B cell (primary cell): ENCODE measurements around the gene GRAMD1C. TPM values are rescaled to one million over a fixed set of nuclear protein-coding genes. Genes with fewer than 3 reads are reported as not detected.

ENCODE experiments used
- ATAC-seq: fragments of 200-7000 bp; cut with Tn5 transposase; one replicate; pipeline ENCODE4 v1.10.0; 2021; ENCODE audit warnings: low read depth, mild to moderate bottlenecking, moderate number of reproducible peaks, moderate library complexity
- CTCF ChIA-PET: fragments of 350-600 bp; sonication (Branson Sonifier 250); formaldehyde crosslinking; loops from one replicate; lab custom pipeline; 2021; ENCODE audit warnings: antibody characterized with exemption, inconsistent platforms; lab: Charles Lee
- POLR2A ChIA-PET: fragments of 350-600 bp; sonication (Branson Sonifier 250); formaldehyde crosslinking; loops from one replicate; lab custom pipeline; 2021; ENCODE audit warnings: antibody characterized with exemption; lab: Charles Lee
- DNase-seq: peaks from one replicate; pipeline ENCODE4 v3.0.0; 2013
- H2AFZ ChIP-seq: 2 replicates; pipeline ENCODE4 v1.6.1; 2012; ENCODE audit warnings: mild to moderate bottlenecking, low read depth, low read length; ENCODE audit not compliant: insufficient read depth, poor library complexity, severe bottlenecking
- H3K27ac ChIP-seq, 2 donors: 1 replicate in 1 of 2; 2 replicates in 1 of 2; pipeline ENCODE4 v1.5.1; 2012 to 2013; ENCODE audit warnings: low read length in 2 of 2, mild to moderate bottlenecking in 2 of 2, moderate library complexity in 1 of 2
- H3K27me3 ChIP-seq, 4 experiments: fragments of 200-600 bp in 1 of 4; sonication (generic) in 1 of 4; replicated peaks in 1 of 4; 1 replicate in 2 of 4; 2 replicates in 2 of 4; pipeline versions ENCODE4 v1.6.1 to v1.7.0; 2013 to 2016; ENCODE audit warnings: low read length in 3 of 4, mild to moderate bottlenecking in 2 of 4, mixed read lengths in 1 of 4, moderate library complexity in 1 of 4; ENCODE audit not compliant: insufficient read depth in 4 of 4, control insufficient read depth in 3 of 4; ENCODE audit errors: control extremely low read depth in 1 of 4
- H3K36me3 ChIP-seq, 2 experiments: replicated peaks in 1 of 2; 1 replicate in 1 of 2; 2 replicates in 1 of 2; pipeline versions ENCODE4 v1.6.1 to v1.7.1; 2013; ENCODE audit warnings: low read length in 1 of 2; ENCODE audit not compliant: insufficient read depth in 2 of 2, control insufficient read depth in 1 of 2; ENCODE audit errors: control extremely low read depth in 1 of 2, extremely low read depth in 1 of 2
- H3K4me1 ChIP-seq, 2 donors: fragments of 200-600 bp in 1 of 2; sonication (generic) in 1 of 2; 1 replicate in 1 of 2; 2 replicates in 1 of 2; pipeline versions ENCODE4 v1.5.1 to v1.6.1; 2013 to 2017; ENCODE audit warnings: low read length in 2 of 2; ENCODE audit not compliant: control insufficient read depth in 2 of 2, insufficient read depth in 2 of 2
- H3K4me2 ChIP-seq: replicated peaks from 2 replicates; pipeline ENCODE3; 2012; ENCODE audit warnings: mild to moderate bottlenecking, low read depth, low read length; ENCODE audit not compliant: poor library complexity, severe bottlenecking
- H3K4me3 ChIP-seq, 5 experiments: fragments of 200-600 bp in 1 of 5; sonication (generic) in 1 of 5; 1 replicate in 3 of 5; 2 replicates in 2 of 5; pipeline versions ENCODE4 v1.5.1 to v1.7.0; 2011 to 2016; ENCODE audit warnings: low read length in 4 of 5, mild to moderate bottlenecking in 4 of 5, low read depth in 2 of 5, control low read depth in 1 of 5, moderate library complexity in 1 of 5; ENCODE audit not compliant: insufficient read depth in 1 of 5; ENCODE audit errors: control extremely low read depth in 1 of 5, extremely low read depth in 1 of 5
- H3K79me2 ChIP-seq: fragments of 200-600 bp; sonication (generic); one replicate; pipeline ENCODE4 v1.6.0; 2016; ENCODE audit warnings: low read length; ENCODE audit not compliant: control insufficient read depth, insufficient read depth
- H3K9ac ChIP-seq: fragments of 200-600 bp; sonication (generic); 2 replicates; pipeline ENCODE4 v1.6.1; 2017; ENCODE audit warnings: mild to moderate bottlenecking, low read length, moderate library complexity
- H3K9me3 ChIP-seq, 3 donors: one replicate each; pipeline versions ENCODE4 v1.6.1 to v1.7.1; 2013; ENCODE audit warnings: low read length in 2 of 3; ENCODE audit not compliant: control insufficient read depth in 2 of 3, insufficient read depth in 1 of 3; ENCODE audit errors: control extremely low read depth in 1 of 3
- H4K20me1 ChIP-seq: 2 replicates; pipeline ENCODE4 v1.6.0; 2012; ENCODE audit warnings: mild to moderate bottlenecking, low read length; ENCODE audit not compliant: insufficient read depth, control insufficient read depth, poor library complexity, severe bottlenecking
- H3K27ac Mint-ChIP-seq: one replicate; pipeline ENCODE4 v1.8.0; 2021; ENCODE audit warnings: mixed read lengths
- H3K27me3 Mint-ChIP-seq: one replicate; pipeline ENCODE4 v1.8.0; 2021; ENCODE audit warnings: mixed read lengths
- H3K4me1 Mint-ChIP-seq: one replicate; pipeline ENCODE4 v1.8.0; 2021; ENCODE audit warnings: mixed read lengths
- H3K4me3 Mint-ChIP-seq: one replicate; pipeline ENCODE4 v1.8.0; 2021; ENCODE audit warnings: mixed read lengths
- H3K9me3 Mint-ChIP-seq: one replicate; pipeline ENCODE4 v1.8.0; 2022; ENCODE audit warnings: mixed read lengths; ENCODE audit not compliant: insufficient read depth
- EZH2 ChIP-seq: IDR thresholded peaks from 2 replicates; pipeline ENCODE4 v1.6.1; 2012; ENCODE audit warnings: borderline replicate concordance, low read depth, mild to moderate bottlenecking, moderate library complexity, low read length; ENCODE audit not compliant: insufficient read depth, poor library complexity, severe bottlenecking
- WGBS: methylation state at CpG from one replicate; pipeline ENCODE4 v1.1.5; 2013; ENCODE audit warnings: missing lambda C conversion rate; ENCODE audit not compliant: insufficient coverage; 5-methylcytosine and 5-hydroxymethylcytosine counted together
- intact Hi-C: fragments of 100-400 bp; cut with micrococcal nuclease; formaldehyde crosslinking; loops from one replicate; pipeline ENCODE4 v1.10.0; 2022
- polyA plus RNA-seq: library from polyadenylated mRNA; depleted of rRNA; stranded (reverse); fragments of >200 nt; gene quantifications from 2 replicates; pipeline ENCODE4 v1.2.3, GENCODE V29; 2012
- total RNA-seq, 2 donors: library from RNA; stranded (reverse); fragments of 120-200 nt in 1 of 2; gene quantifications; 1 replicate in 1 of 2; 2 replicates in 1 of 2; pipeline versions ENCODE4 v1.2.3 to v1.2.4, GENCODE V29; 2013 to 2022
- TF ChIP-seq, protein P1 (sequence below): fragments of 200-600 bp; IDR thresholded peaks from one replicate; pipeline ENCODE4 v1.8.0; 2022; ENCODE audit warnings: antibody characterized with exemption, mild to moderate bottlenecking

The GRAMD1C gene
- total and polyA plus RNA-seq, 2 donors (not counting 1 experiment from before 2014, with no cell fraction given): 8.5 to 47.1 TPM

GRCh38 chr3:113953677-113954076, 115.1 kb downstream of the GRAMD1C start:
- Histone ChIP-seq H3K27me3 (no peaks in the 10 kb centered on the region), H3K4me1 (peaks cover 6 to 12% of the 10 kb centered on the region in 2 donors), H3K4me3 (no peak overlapping the region), H3K9me3 (no peaks in the 10 kb centered on the region), H4K20me1 (no peaks in the 10 kb centered on the region), H3K79me2 (no peaks in the 10 kb centered on the region), H2AFZ (no peak overlapping the region), H3K27ac (no peak overlapping the region), H3K9ac (no peak overlapping the region), H3K36me3 (peaks cover 17 to 44% of the 10 kb centered on the region in 2 experiments), H3K4me2 (no peak overlapping the region)
- H3K4me1 Mint-ChIP-seq: peaks cover 20% of the 10 kb centered on the region
- DNase-seq (no peak), ATAC-seq (no peak)
- no peak overlapping the region for H3K27ac Mint-ChIP-seq
- TF ChIP-seq, protein P1, sequence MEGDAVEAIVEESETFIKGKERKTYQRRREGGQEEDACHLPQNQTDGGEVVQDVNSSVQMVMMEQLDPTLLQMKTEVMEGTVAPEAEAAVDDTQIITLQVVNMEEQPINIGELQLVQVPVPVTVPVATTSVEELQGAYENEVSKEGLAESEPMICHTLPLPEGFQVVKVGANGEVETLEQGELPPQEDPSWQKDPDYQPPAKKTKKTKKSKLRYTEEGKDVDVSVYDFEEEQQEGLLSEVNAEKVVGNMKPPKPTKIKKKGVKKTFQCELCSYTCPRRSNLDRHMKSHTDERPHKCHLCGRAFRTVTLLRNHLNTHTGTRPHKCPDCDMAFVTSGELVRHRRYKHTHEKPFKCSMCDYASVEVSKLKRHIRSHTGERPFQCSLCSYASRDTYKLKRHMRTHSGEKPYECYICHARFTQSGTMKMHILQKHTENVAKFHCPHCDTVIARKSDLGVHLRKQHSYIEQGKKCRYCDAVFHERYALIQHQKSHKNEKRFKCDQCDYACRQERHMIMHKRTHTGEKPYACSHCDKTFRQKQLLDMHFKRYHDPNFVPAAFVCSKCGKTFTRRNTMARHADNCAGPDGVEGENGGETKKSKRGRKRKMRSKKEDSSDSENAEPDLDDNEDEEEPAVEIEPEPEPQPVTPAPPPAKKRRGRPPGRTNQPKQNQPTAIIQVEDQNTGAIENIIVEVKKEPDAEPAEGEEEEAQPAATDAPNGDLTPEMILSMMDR: no peak
- TF ChIP-seq EZH2: no peak
- no peaks in the 10 kb centered on the region for H3K9me3 Mint-ChIP-seq
- no peak overlapping the region for H3K4me3 Mint-ChIP-seq
- WGBS: 28% methylated on average over 7 of the region's 7 CpGs
- intact Hi-C loops: no loop called here
- ChIA-PET CTCF (no interaction called here), POLR2A (no interaction called here)
- H3K27me3 Mint-ChIP-seq: no peaks in the 10 kb centered on the region

DNA sequence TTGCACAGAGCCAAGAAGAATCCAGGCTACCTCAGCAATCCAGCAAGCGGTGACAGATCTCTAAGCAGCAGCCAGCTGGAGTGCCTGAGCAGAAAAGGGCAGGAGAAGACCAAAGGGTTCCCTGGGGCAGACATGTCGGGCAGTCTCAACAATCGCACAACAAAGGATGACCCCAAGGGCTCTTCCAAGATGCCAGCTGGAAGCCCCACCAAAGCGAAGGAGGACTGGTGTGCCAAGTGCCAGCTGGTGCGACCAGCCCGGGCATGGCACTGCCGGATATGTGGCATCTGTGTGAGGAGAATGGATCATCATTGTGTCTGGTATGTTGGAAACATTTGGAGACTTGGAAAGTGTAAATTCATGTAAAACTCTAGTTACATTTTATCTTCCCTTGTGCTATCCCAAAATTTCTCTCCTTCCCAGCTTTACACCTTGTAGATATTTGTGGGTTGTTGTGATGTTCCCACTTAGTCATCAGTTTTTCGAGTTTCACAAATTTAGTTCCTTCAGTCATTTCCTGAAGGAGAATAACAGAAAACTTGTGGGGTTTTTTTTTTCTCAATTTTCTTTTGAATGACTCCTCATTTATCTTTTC, 115.6 kb downstream of the GRAMD1C start:
- DNase-seq: no peak
- no peaks in the 10 kb centered on the region for H3K9me3 Mint-ChIP-seq
- intact Hi-C loops: no loop called here

More for the DNA sequence above, 115.6 kb downstream of the GRAMD1C start:
- H3K9ac ChIP-seq: no peak overlapping the region
- no peak overlapping the region for H3K4me3 Mint-ChIP-seq
- H3K36me3 ChIP-seq: peaks cover 17 to 47% of the 10 kb centered on the region in 2 experiments
- peaks cover 16% of the 10 kb centered on the region for H3K4me1 Mint-ChIP-seq
- H3K9me3 ChIP-seq: no peaks in the 10 kb centered on the region
- peaks cover 1 to 7% of the 10 kb centered on the region in 2 donors for H3K4me1 ChIP-seq
- POLR2A ChIA-PET: no interaction called here
- TF ChIP-seq, protein P1: no peak
- no peak for TF ChIP-seq EZH2
- H3K27ac ChIP-seq: no peak overlapping the region
- no peak overlapping the region for H3K4me2 ChIP-seq
- no peaks in the 10 kb centered on the region for H4K20me1 ChIP-seq
- CTCF ChIA-PET: no interaction called here
- no peak overlapping the region for H3K4me3 ChIP-seq
- ATAC-seq: no peak
- no peaks in the 10 kb centered on the region for H3K27me3 Mint-ChIP-seq
- H3K27me3 ChIP-seq: no peaks in the 10 kb centered on the region
- H3K27ac Mint-ChIP-seq: no peak overlapping the region
- no peaks in the 10 kb centered on the region for H3K79me2 ChIP-seq
- no peak overlapping the region for H2AFZ ChIP-seq
- 88% methylated on average over 7 of the region's 8 CpGs for WGBS
